ENCODE results near the gene PHACTR1. TPM values are rescaled to one million over a fixed set of nuclear protein-coding genes. Genes with fewer than 3 reads are reported as not detected.

The PHACTR1 gene
- total RNA-seq, 2 experiments from 2014 or later = 1.3 to 2.3 TPM

- ChIA-PET POLR2A (no interaction called here), CTCF (no interaction called here)
- Mint-ChIP-seq H3K27ac (no peak overlapping the region), H3K4me3 (no peak overlapping the region), H3K36me3 (ENCODE audit: low read depth) (no peaks in the 10 kb centered on the region), H3K9me3 (no peaks in the 10 kb centered on the region), H3K4me1 (ENCODE audit: low read depth) (no peaks in the 10 kb centered on the region), H3K27me3 (peaks cover 28% of the 10 kb centered on the region)
- H3K9me3 ChIP-seq (ENCODE audit: control insufficient read depth in 1 of 2, insufficient read depth in 1 of 2, low read length in 2 of 2) = no peaks in the 10 kb centered on the region
- no peak overlapping the region for H3K4me3 ChIP-seq (ENCODE audit: low read length)
- ATAC-seq (ENCODE audit: poor library complexity) = no peak
- H3K27me3 ChIP-seq (ENCODE audit: control insufficient read depth in 1 of 2, insufficient read depth in 2 of 2, low read length in 2 of 2) = peaks cover 9 to 10% of the 10 kb centered on the region in 2 experiments
- DNase-seq = no peak
- TF ChIP-seq, protein P1, sequence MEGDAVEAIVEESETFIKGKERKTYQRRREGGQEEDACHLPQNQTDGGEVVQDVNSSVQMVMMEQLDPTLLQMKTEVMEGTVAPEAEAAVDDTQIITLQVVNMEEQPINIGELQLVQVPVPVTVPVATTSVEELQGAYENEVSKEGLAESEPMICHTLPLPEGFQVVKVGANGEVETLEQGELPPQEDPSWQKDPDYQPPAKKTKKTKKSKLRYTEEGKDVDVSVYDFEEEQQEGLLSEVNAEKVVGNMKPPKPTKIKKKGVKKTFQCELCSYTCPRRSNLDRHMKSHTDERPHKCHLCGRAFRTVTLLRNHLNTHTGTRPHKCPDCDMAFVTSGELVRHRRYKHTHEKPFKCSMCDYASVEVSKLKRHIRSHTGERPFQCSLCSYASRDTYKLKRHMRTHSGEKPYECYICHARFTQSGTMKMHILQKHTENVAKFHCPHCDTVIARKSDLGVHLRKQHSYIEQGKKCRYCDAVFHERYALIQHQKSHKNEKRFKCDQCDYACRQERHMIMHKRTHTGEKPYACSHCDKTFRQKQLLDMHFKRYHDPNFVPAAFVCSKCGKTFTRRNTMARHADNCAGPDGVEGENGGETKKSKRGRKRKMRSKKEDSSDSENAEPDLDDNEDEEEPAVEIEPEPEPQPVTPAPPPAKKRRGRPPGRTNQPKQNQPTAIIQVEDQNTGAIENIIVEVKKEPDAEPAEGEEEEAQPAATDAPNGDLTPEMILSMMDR (IDR thresholded peaks at IDR 0.05) = no peak
- H3K36me3 ChIP-seq (ENCODE audit: insufficient read depth, low read length) = no peaks in the 10 kb centered on the region
- no peak overlapping the region for H3K27ac ChIP-seq (ENCODE audit: low read depth in 1 of 2, low read length in 2 of 2)
- no peaks in the 10 kb centered on the region for H3K4me1 ChIP-seq (ENCODE audit: insufficient read depth, low read length)
- intact Hi-C loops (cut with DNase I, micrococcal nuclease) = no loop called here
Observed at GRCh38 chr6:12823847-12824246, 107.3 kb downstream of the PHACTR1 start.

- Histone ChIP-seq H3K27me3 (ENCODE audit: control insufficient read depth in 1 of 2, insufficient read depth in 2 of 2, low read length in 2 of 2) (peaks cover 4 to 9% of the 10 kb centered on the region in 2 experiments), H3K4me1 (ENCODE audit: insufficient read depth, low read length) (no peaks in the 10 kb centered on the region), H3K36me3 (ENCODE audit: insufficient read depth, low read length) (no peaks in the 10 kb centered on the region), H3K9me3 (ENCODE audit: control insufficient read depth in 1 of 2, insufficient read depth in 1 of 2, low read length in 2 of 2) (no peaks in the 10 kb centered on the region), H3K4me3 (ENCODE audit: low read length) (no peak overlapping the region), H3K27ac (ENCODE audit: low read depth in 1 of 2, low read length in 2 of 2) (no peak overlapping the region)
- TF ChIP-seq, protein P1 (IDR thresholded peaks at IDR 0.05) = no peak
- no peak for ATAC-seq (ENCODE audit: poor library complexity)
- DNase-seq = no peak
- POLR2A ChIA-PET = interaction anchor here (0.9 kb wide), 1 partner anchor 11 kb away, joined by 3 read pairs; no protein-coding TSS in a partner anchor
- no peak overlapping the region for H3K27ac Mint-ChIP-seq
- no peak overlapping the region for H3K4me3 Mint-ChIP-seq
- no peaks in the 10 kb centered on the region for H3K9me3 Mint-ChIP-seq
- no peaks in the 10 kb centered on the region for H3K4me1 Mint-ChIP-seq (ENCODE audit: low read depth)
- H3K27me3 Mint-ChIP-seq = peaks cover 14% of the 10 kb centered on the region
- H3K36me3 Mint-ChIP-seq (ENCODE audit: low read depth) = no peaks in the 10 kb centered on the region
- CTCF ChIA-PET = no interaction called here
- intact Hi-C loops (cut with DNase I, micrococcal nuclease) = no loop called here
Observed at GRCh38 chr6:12826584-12826983, 110.0 kb downstream of the PHACTR1 start.

DNA sequence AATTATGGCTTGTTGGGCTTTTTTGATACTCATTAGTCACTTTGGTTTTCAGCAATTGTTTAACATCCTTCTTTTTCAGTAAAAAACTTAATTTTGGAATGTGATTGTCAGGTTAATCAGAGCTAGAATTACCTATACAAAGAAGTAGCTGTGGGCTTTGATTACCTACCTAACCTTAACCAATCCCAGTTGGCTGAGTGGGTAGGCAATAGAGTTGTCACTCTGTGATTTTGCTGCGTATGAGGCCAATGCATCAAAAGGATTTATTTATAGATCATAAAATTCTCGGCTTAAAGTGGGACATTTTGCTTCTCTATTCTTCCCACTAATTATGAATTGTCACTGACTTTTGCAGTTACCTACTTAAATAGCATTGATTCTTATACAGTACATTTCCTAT is 111.4 kb downstream of the PHACTR1 start:
- H3K4me3 ChIP-seq (ENCODE audit: low read length) = no peak overlapping the region
- no peak for DNase-seq
- H3K36me3 ChIP-seq (ENCODE audit: insufficient read depth, low read length) = no peaks in the 10 kb centered on the region
- H3K9me3 ChIP-seq (ENCODE audit: control insufficient read depth in 1 of 2, insufficient read depth in 1 of 2, low read length in 2 of 2) = no peaks in the 10 kb centered on the region
- TF ChIP-seq, protein P1 (IDR thresholded peaks at IDR 0.05) = no peak
- ChIA-PET POLR2A (no interaction called here), CTCF (no interaction called here)
- H3K4me1 ChIP-seq (ENCODE audit: insufficient read depth, low read length) = no peaks in the 10 kb centered on the region
- intact Hi-C loops (cut with DNase I, micrococcal nuclease) = no loop called here
- H3K27ac ChIP-seq (ENCODE audit: low read depth in 1 of 2, low read length in 2 of 2) = no peak overlapping the region
- Mint-ChIP-seq H3K4me1 (ENCODE audit: low read depth) (no peaks in the 10 kb centered on the region), H3K9me3 (no peaks in the 10 kb centered on the region), H3K36me3 (ENCODE audit: low read depth) (no peaks in the 10 kb centered on the region), H3K27me3 (peaks cover 6% of the 10 kb centered on the region), H3K27ac (no peak overlapping the region), H3K4me3 (no peak overlapping the region)
- H3K27me3 ChIP-seq (ENCODE audit: control insufficient read depth in 1 of 2, insufficient read depth in 2 of 2, low read length in 2 of 2) = peaks cover 0 to 1% of the 10 kb centered on the region in 2 experiments
- no peak for ATAC-seq (ENCODE audit: poor library complexity)

Measured in CD4-positive, alpha-beta T cell (primary cell).